H1 (cell line): ENCODE measurements around the gene NRXN3. TPM values are rescaled to one million over a fixed set of nuclear protein-coding genes. Genes with fewer than 3 reads are reported as not detected.

Experiments
- CTCF ChIA-PET: fragments of 300-600 bp; sonication (Branson Sonifier 250); formaldehyde crosslinking; loops from one replicate; lab custom pipeline; 2021; ENCODE audit not compliant: partially characterized antibody; lab: Charles Lee
- POLR2A ChIA-PET: fragments of 300-600 bp; sonication (Branson Sonifier 250); formaldehyde crosslinking; loops from one replicate; lab custom pipeline; 2021; ENCODE audit warnings: inconsistent platforms; ENCODE audit not compliant: partially characterized antibody; lab: Charles Lee
- DNase-seq, 2 experiments: peaks; one replicate each; pipeline versions ENCODE4 v3.0.0 to v3.0.0-alpha.2; 2010 to 2022; ENCODE audit warnings: low spot score in 2 of 2, low read depth in 1 of 2, mixed read lengths in 1 of 2
- FAIRE-seq: peaks from 2 replicates; lab custom pipeline; 2011; peaks lifted over from hg19 to GRCh38; lab: Jason Lieb, UNC
- H2AFZ ChIP-seq: 2 replicates; pipeline ENCODE4 v1.8.1; 2012; ENCODE audit warnings: low read length, inconsistent platforms
- H2AK5ac ChIP-seq: 2 replicates; pipeline ENCODE4 v1.6.1; 2013; ENCODE audit warnings: low read depth, low read length
- H2BK120ac ChIP-seq: replicated peaks from 2 replicates; pipeline ENCODE3; 2013; ENCODE audit warnings: low read depth, low read length, inconsistent platforms
- H2BK12ac ChIP-seq: 2 replicates; pipeline ENCODE4 v1.6.1; 2013; ENCODE audit warnings: low read depth, low read length
- H2BK15ac ChIP-seq: 2 replicates; pipeline ENCODE4 v1.6.1; 2013; ENCODE audit warnings: low read length
- H2BK20ac ChIP-seq: 2 replicates; pipeline ENCODE4 v1.6.1; 2013; ENCODE audit warnings: low read length
- H2BK5ac ChIP-seq: 2 replicates; pipeline ENCODE4 v1.6.1; 2013; ENCODE audit warnings: low read depth, low read length
- H3K14ac ChIP-seq: 2 replicates; pipeline ENCODE4 v1.6.1; 2013; ENCODE audit warnings: inconsistent platforms; ENCODE audit not compliant: insufficient read length
- H3K18ac ChIP-seq: 2 replicates; pipeline ENCODE4 v1.6.1; 2013; ENCODE audit warnings: low read length; ENCODE audit errors: extremely low read depth
- H3K23ac ChIP-seq: 2 replicates; pipeline ENCODE4 v1.6.1; 2013; ENCODE audit warnings: inconsistent platforms; ENCODE audit not compliant: insufficient read length
- H3K23me2 ChIP-seq: 2 replicates; pipeline ENCODE4 v1.6.1; 2013; ENCODE audit warnings: low read depth, low read length
- H3K27ac ChIP-seq: 2 replicates; pipeline ENCODE4 v1.6.1; 2011; ENCODE audit warnings: low read depth, low read length, inconsistent platforms
- H3K27me3 ChIP-seq, 4 experiments: replicated peaks in 1 of 4; 1 replicate in 1 of 4; 2 replicates in 3 of 4; pipeline versions ENCODE4 v1.6.1 to v1.8.1; 2011 to 2013; ENCODE audit warnings: low read length in 3 of 4, mild to moderate bottlenecking in 3 of 4, inconsistent platforms in 2 of 4, mixed read lengths in 2 of 4, moderate library complexity in 1 of 4; ENCODE audit not compliant: control insufficient read depth in 3 of 4, insufficient read depth in 3 of 4; ENCODE audit errors: extremely low read depth in 1 of 4
- H3K36me3 ChIP-seq, 4 experiments: 2 replicates each; pipeline versions ENCODE4 v1.6.1 to v1.8.1; 2011 to 2013; ENCODE audit warnings: mild to moderate bottlenecking in 4 of 4, low read length in 3 of 4, moderate library complexity in 2 of 4, control low read depth in 1 of 4, inconsistent platforms in 1 of 4; ENCODE audit not compliant: insufficient read depth in 4 of 4, control insufficient read depth in 2 of 4
- H3K4ac ChIP-seq: replicated peaks from 2 replicates; pipeline ENCODE3; 2013; ENCODE audit warnings: low read length, low read depth, mixed read lengths, inconsistent platforms; ENCODE audit not compliant: insufficient read length
- H3K4me1 ChIP-seq, 4 experiments: replicated peaks in 1 of 4; 1 replicate in 1 of 4; 2 replicates in 3 of 4; pipeline versions ENCODE4 v1.6.1 to v1.8.1; 2011 to 2013; ENCODE audit warnings: low read length in 3 of 4, inconsistent platforms in 2 of 4, mixed read lengths in 1 of 4; ENCODE audit not compliant: insufficient read depth in 4 of 4, control insufficient read depth in 3 of 4
- H3K4me2 ChIP-seq, 2 experiments: 2 replicates each; pipeline versions ENCODE4 v1.6.1 to v1.8.1; 2011 to 2013; ENCODE audit warnings: low read depth in 2 of 2, low read length in 2 of 2, control low read depth in 1 of 2, inconsistent platforms in 1 of 2, mild to moderate bottlenecking in 1 of 2; ENCODE audit not compliant: insufficient read depth in 1 of 2
- H3K4me3 ChIP-seq, 4 experiments: fragments of 200-600, 300-600 bp in 1 of 4; sonication (generic), shearing (Covaris generic), sonication (Bioruptor Twin) in 1 of 4; 2 replicates each; pipeline versions ENCODE4 v1.5.1 to v1.8.1; 2011 to 2016; ENCODE audit warnings: low read length in 4 of 4, low read depth in 3 of 4, control low read depth in 2 of 4, inconsistent platforms in 2 of 4, mild to moderate bottlenecking in 2 of 4, mixed read lengths in 1 of 4, moderate library complexity in 1 of 4; ENCODE audit not compliant: insufficient read depth in 2 of 4; ENCODE audit errors: extremely low read depth in 1 of 4
- H3K56ac ChIP-seq: replicated peaks from 2 replicates; pipeline ENCODE3; 2013; ENCODE audit warnings: low read depth, mild to moderate bottlenecking, mixed read lengths, low read length, inconsistent platforms; ENCODE audit not compliant: insufficient read length
- H3K79me1 ChIP-seq: 2 replicates; pipeline ENCODE4 v1.6.1; 2013; ENCODE audit warnings: low read depth, low read length, control low read depth
- H3K79me2 ChIP-seq, 2 experiments: 2 replicates each; pipeline versions ENCODE4 v1.6.1 to v1.8.1; 2012 to 2013; ENCODE audit warnings: low read length in 2 of 2, mild to moderate bottlenecking in 2 of 2, inconsistent platforms in 1 of 2; ENCODE audit not compliant: insufficient read depth in 2 of 2, control insufficient read depth in 1 of 2
- H3K9ac ChIP-seq, 4 experiments: replicated peaks in 1 of 4; 1 replicate in 1 of 4; 2 replicates in 3 of 4; pipeline versions ENCODE4 v1.6.1 to v1.8.1; 2011 to 2013; ENCODE audit warnings: low read depth in 3 of 4, low read length in 3 of 4, control low read depth in 2 of 4, mild to moderate bottlenecking in 2 of 4, moderate library complexity in 2 of 4, inconsistent platforms in 1 of 4; ENCODE audit errors: extremely low read depth in 1 of 4
- H3K9me3 ChIP-seq, 2 experiments: 2 replicates each; pipeline versions ENCODE4 v1.6.1 to v1.8.1; 2012 to 2013; ENCODE audit warnings: mild to moderate bottlenecking in 2 of 2, moderate library complexity in 2 of 2, control low read depth in 1 of 2, inconsistent platforms in 1 of 2, low read depth in 1 of 2, low read length in 1 of 2, mixed read lengths in 1 of 2; ENCODE audit not compliant: insufficient read depth in 2 of 2
- H4K20me1 ChIP-seq, 2 experiments: replicated peaks in 1 of 2; 2 replicates each; pipeline versions ENCODE3 to v1.8.1; 2011 to 2013; ENCODE audit warnings: inconsistent platforms in 2 of 2, low read length in 2 of 2, mild to moderate bottlenecking in 1 of 2; ENCODE audit not compliant: insufficient read depth in 2 of 2, control insufficient read depth in 1 of 2
- H4K5ac ChIP-seq: 2 replicates; pipeline ENCODE4 v1.6.1; 2013; ENCODE audit warnings: low read length, low read depth, mixed read lengths, inconsistent platforms; ENCODE audit not compliant: insufficient read length
- H4K8ac ChIP-seq: 2 replicates; pipeline ENCODE4 v1.8.0; 2013; ENCODE audit warnings: mild to moderate bottlenecking, moderate library complexity, low read length, inconsistent platforms; ENCODE audit not compliant: insufficient read depth; ENCODE audit errors: extremely low read depth
- H4K91ac ChIP-seq: replicated peaks from 2 replicates; pipeline ENCODE3; 2013; ENCODE audit warnings: low read length, mixed read lengths, inconsistent platforms; ENCODE audit not compliant: insufficient read length
- BCL11A ChIP-seq, 2 experiments: IDR thresholded peaks; one replicate each; pipeline ENCODE4 v1.6.1; 2011; ENCODE audit warnings: low read depth in 2 of 2, low read length in 2 of 2, mild to moderate bottlenecking in 2 of 2
- BRCA1 ChIP-seq: IDR thresholded peaks from 2 replicates; pipeline ENCODE4 v1.6.1; 2012; ENCODE audit warnings: low read depth, low read length, improper control_type of control experiment
- CEBPB ChIP-seq: IDR thresholded peaks from 2 replicates; pipeline ENCODE4 v1.6.1; 2012; ENCODE audit warnings: low read depth, low read length
- CHD2 ChIP-seq: IDR thresholded peaks from 2 replicates; pipeline ENCODE4 v1.6.1; 2012; ENCODE audit warnings: low read length, improper control_type of control experiment
- GABPA ChIP-seq: IDR thresholded peaks from 2 replicates; pipeline ENCODE4 v1.6.1; 2011; ENCODE audit warnings: mild to moderate bottlenecking, low read length, moderate library complexity, borderline replicate concordance; ENCODE audit not compliant: insufficient read depth
- HDAC2 ChIP-seq, 2 experiments: fragments of 300-600 bp in 1 of 2; sonication (generic) in 1 of 2; IDR thresholded peaks; 2 replicates each; pipeline ENCODE4 v1.6.1; 2011 to 2012; ENCODE audit warnings: low read depth in 2 of 2, low read length in 2 of 2, mild to moderate bottlenecking in 2 of 2, moderate library complexity in 2 of 2, borderline replicate concordance in 1 of 2, inconsistent platforms in 1 of 2
- KDM1A ChIP-seq: fragments of 200-600, 300-600 bp; sonication (generic); IDR thresholded peaks from 2 replicates; pipeline ENCODE4 v1.7.1; 2016; ENCODE audit warnings: mild to moderate bottlenecking, low read length, borderline replicate concordance
- POLR2AphosphoS5 ChIP-seq: IDR thresholded peaks from 2 replicates; pipeline ENCODE4 v1.6.1; 2011; ENCODE audit warnings: low read depth, low read length
- POU5F1 ChIP-seq: IDR thresholded peaks from 2 replicates; pipeline ENCODE4 v1.6.1; 2011; ENCODE audit warnings: low read depth, mild to moderate bottlenecking, low read length, moderate library complexity
- SAP30 ChIP-seq: fragments of 300-600 bp; sonication (generic); IDR thresholded peaks from 2 replicates; pipeline ENCODE4 v1.7.1; 2012; ENCODE audit warnings: low read length, moderate library complexity, mild to moderate bottlenecking, inconsistent platforms; ENCODE audit not compliant: insufficient read depth, insufficient replicate concordance
- TBP ChIP-seq: IDR thresholded peaks from 2 replicates; pipeline ENCODE4 v1.6.1; 2011; ENCODE audit warnings: low read depth, low read length, improper control_type of control experiment
- YY1 ChIP-seq: IDR thresholded peaks from 2 replicates; pipeline ENCODE4 v1.6.1; 2011; ENCODE audit warnings: low read depth, mild to moderate bottlenecking, low read length
- WGBS, 2 experiments: shearing (Covaris generic) in 1 of 2; methylation state at CpG; one replicate each; pipeline versions ENCODE4 v1.1.6 to v1.1.7; 2013 to 2015; ENCODE audit warnings: low lambda C conversion rate in 2 of 2, mixed read lengths in 2 of 2, inconsistent platforms in 1 of 2, low coverage in 1 of 2, missing lambda C conversion rate in 1 of 2; ENCODE audit not compliant: insufficient replicate concordance in 2 of 2, insufficient coverage in 1 of 2, insufficient read length in 1 of 2; ENCODE audit errors: extremely low coverage in 1 of 2, missing lambda C conversion rate in 1 of 2; 5-methylcytosine and 5-hydroxymethylcytosine counted together
- polyA plus RNA-seq, 7 experiments: library from polyadenylated mRNA; depleted of rRNA in 3 of 7; stranded (reverse) in 5 of 7; unstranded in 2 of 7; fragments of >200 nt in 5 of 7; fragments of 200-250 nt in 2 of 7; gene quantifications; 1 replicate in 5 of 7; 2 replicates in 1 of 7; 4 replicates in 1 of 7; pipeline versions ENCODE4 v1.2.1 to v1.2.3, GENCODE V29; 2011 to 2013; ENCODE audit warnings: missing spikeins in 2 of 7, mixed read lengths in 2 of 7
- total RNA-seq: library from RNA; stranded (reverse); fragmentation: NEBNext Ultra II Directional; extraction: Animal tissue kit (Norgen Biotek cat#: 25700); gene quantifications from 2 replicates; pipeline ENCODE4 v1.2.1, GENCODE V29; 2021

NRXN3 gene
- total and polyA plus RNA-seq, 2 of the 8 experiments (the other 6 are each of a cell fraction or from before 2014, with no cell fraction given), result 2.6 to 4.1 TPM

DNA sequence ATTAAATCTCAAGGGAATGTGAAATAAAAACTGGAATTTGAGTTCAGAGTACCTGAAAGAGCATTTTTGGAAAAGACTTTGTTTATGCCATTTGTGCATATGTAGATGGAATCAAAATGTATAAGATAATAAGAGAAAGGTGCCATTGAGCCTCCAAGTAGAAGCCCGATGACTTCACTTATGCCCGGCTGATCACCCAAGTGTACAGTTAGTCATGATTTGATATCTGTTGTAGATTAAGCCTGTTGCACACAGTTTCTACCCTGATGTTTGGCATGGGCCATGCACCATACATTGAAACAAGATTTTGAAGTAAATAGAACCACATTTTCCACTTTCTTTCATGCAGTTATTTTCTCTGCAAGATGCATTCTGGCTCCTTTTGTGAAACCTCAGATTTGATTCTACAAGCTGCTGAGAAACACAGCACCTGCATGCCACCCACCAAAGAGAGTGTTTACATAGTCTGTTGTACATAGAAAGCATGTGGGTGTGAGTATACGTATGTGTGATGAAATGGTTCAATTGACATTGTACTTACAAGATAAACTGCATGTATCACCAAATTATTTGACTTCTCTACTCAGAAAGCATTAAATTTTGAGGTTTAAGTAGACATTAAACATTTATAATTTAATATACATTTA, 1268.6 kb downstream of the NRXN3 start:
- no peaks in the 10 kb centered on the region for H3K36me3 ChIP-seq
- H4K8ac ChIP-seq, result no peak overlapping the region
- no peak overlapping the region for H2BK20ac ChIP-seq
- H3K18ac ChIP-seq, result no peak overlapping the region
- H2AK5ac ChIP-seq, result no peak overlapping the region
- no peak overlapping the region for H3K4me3 ChIP-seq
- H3K4me1 ChIP-seq, result peaks cover 0 to 10% (median 2%) of the 10 kb centered on the region in 4 experiments; a peak in 3 of 7 replicates
- H2BK12ac ChIP-seq, result no peak overlapping the region
- H3K14ac ChIP-seq, result no peak overlapping the region
- H3K27me3 ChIP-seq, result no peaks in the 10 kb centered on the region
- H2BK120ac ChIP-seq, result peak overlapping the region; percentile 34
- FAIRE-seq (no peak), DNase-seq (no peak)
- no peak overlapping the region for H2AFZ ChIP-seq
- no peak overlapping the region for H3K27ac ChIP-seq
- no peak overlapping the region for H2BK5ac ChIP-seq
- no peak overlapping the region for H3K4me2 ChIP-seq
- no peak overlapping the region for H3K56ac ChIP-seq
- no peak overlapping the region for H4K5ac ChIP-seq
- ChIA-PET POLR2A (no interaction called here), CTCF (no interaction called here)
- H3K79me2 ChIP-seq, result no peaks in the 10 kb centered on the region
- H3K23me2 ChIP-seq, result no peaks in the 10 kb centered on the region
- TF ChIP-seq POLR2AphosphoS5 (no peak), GABPA (no peak), HDAC2 (IDR thresholded peaks at IDR 0.05; ENCODE audit: borderline replicate concordance in 1 of 2, low read depth in 2 of 2, low read length in 2 of 2) (no peak), SAP30 (no peak), CHD2 (no peak), POU5F1 (no peak), KDM1A (no peak), CEBPB (no peak), BRCA1 (no peak), TBP (no peak), YY1 (no peak), BCL11A (IDR thresholded peaks at IDR 0.05; ENCODE audit: low read depth in 2 of 2, low read length in 2 of 2) (no peak)
- WGBS, 2 experiments, result 97% methylated on average over 3 of the region's 3 CpGs; no CpG with 5 or more reads in 1 of the 2 experiments
- H3K23ac ChIP-seq, result no peak overlapping the region
- no peaks in the 10 kb centered on the region for H4K20me1 ChIP-seq
- no peak overlapping the region for H3K9ac ChIP-seq
- H3K79me1 ChIP-seq, result no peaks in the 10 kb centered on the region
- no peaks in the 10 kb centered on the region for H3K9me3 ChIP-seq
- no peak overlapping the region for H3K4ac ChIP-seq
- H2BK15ac ChIP-seq, result no peak overlapping the region
- H4K91ac ChIP-seq, result no peak overlapping the region
